A549 (cell line): ENCODE measurements around the gene EFNA5. TPM values are rescaled to one million over a fixed set of nuclear protein-coding genes. Genes with fewer than 3 reads are reported as not detected.

Experiments
- ATAC-seq, 2 experiments: fragments of 200-7000 bp in 1 of 2; fragments of >200 bp in 1 of 2; cut with Nextera tagmentation in 1 of 2; cut with Tn5 transposase in 1 of 2; 3 replicates each; pipeline versions ENCODE4 v1.8.0 to v1.9.1; 2018 to 2020; ENCODE audit warnings: mild to moderate bottlenecking in 1 of 2, moderate library complexity in 1 of 2
- CTCF ChIA-PET: fragments of 300-600 bp; sonication (Branson Sonifier 250); formaldehyde crosslinking; extraction: SDS; loops from one replicate; lab custom pipeline; 2021; ENCODE audit warnings: antibody characterized with exemption, inconsistent platforms; lab: Yijun Ruan, JAX
- POLR2A ChIA-PET: fragments of 350-600 bp; formaldehyde crosslinking; extraction: SDS; loops from one replicate; lab custom pipeline; 2021; ENCODE audit warnings: antibody characterized with exemption, inconsistent platforms; lab: Yijun Ruan, JAX
- DNase-seq, 2 experiments: peaks; one replicate each; pipeline versions ENCODE4 v3.0.0 to v3.0.0-alpha.2; 2011 to 2016; ENCODE audit warnings: low read depth in 1 of 2, low spot score in 1 of 2
- FAIRE-seq: peaks from 2 replicates; lab custom pipeline; 2011; peaks lifted over from hg19 to GRCh38; lab: Jason Lieb, UNC
- H3K27ac ChIP-seq, 2 experiments: fragments of >200 bp; sonication (Bioruptor Twin); formaldehyde crosslinking; 3 replicates each; pipeline ENCODE4 v1.5.1; 2016 to 2017
- H3K4me1 ChIP-seq: fragments of >200 bp; sonication (Bioruptor Twin); formaldehyde crosslinking; 3 replicates; pipeline ENCODE4 v1.6.1; 2016
- H3K4me2 ChIP-seq: fragments of >200 bp; sonication (Bioruptor Twin); formaldehyde crosslinking; 3 replicates; pipeline ENCODE4 v1.6.1; 2016
- H3K4me3 ChIP-seq: fragments of >200 bp; sonication (Bioruptor Twin); formaldehyde crosslinking; 3 replicates; pipeline ENCODE4 v1.5.1; 2016
- H3K9me3 ChIP-seq: fragments of >200 bp; sonication (Bioruptor Twin); formaldehyde crosslinking; 3 replicates; pipeline ENCODE4 v1.6.1; 2016
- BHLHE40 ChIP-seq: IDR thresholded peaks from 2 replicates; pipeline ENCODE4 v1.6.1; 2012; ENCODE audit warnings: low read depth, low read length, inconsistent platforms
- CBX2 ChIP-seq: fragments of 200-600 bp; sonication (generic); IDR thresholded peaks from 2 replicates; pipeline ENCODE4 v1.6.1; 2016; ENCODE audit warnings: low read depth, mild to moderate bottlenecking, borderline replicate concordance
- CBX8 ChIP-seq: fragments of 200-600 bp; sonication (generic); IDR thresholded peaks from 2 replicates; pipeline ENCODE4 v1.6.1; 2016
- CEBPB ChIP-seq, 2 experiments: fragments of >200 bp in 1 of 2; sonication (Bioruptor Twin) in 1 of 2; formaldehyde crosslinking in 1 of 2; IDR thresholded peaks; 2 replicates each; pipeline ENCODE4 v1.6.1; 2012 to 2016
- CHD4 ChIP-seq: fragments of 200-600 bp; sonication (generic); IDR thresholded peaks from 2 replicates; pipeline ENCODE4 v1.6.1; 2016; ENCODE audit warnings: antibody characterized with exemption, mild to moderate bottlenecking, borderline replicate concordance
- ELK1 ChIP-seq: fragments of 150-350 bp; IDR thresholded peaks from 2 replicates; pipeline ENCODE4 v1.6.1; 2014; ENCODE audit warnings: low read depth, mild to moderate bottlenecking, low read length
- EP300 ChIP-seq, 2 experiments: fragments of >200 bp; sonication (Bioruptor Twin); formaldehyde crosslinking; IDR thresholded peaks; 2 replicates in 1 of 2; 3 replicates in 1 of 2; pipeline ENCODE4 v1.6.1; 2016 to 2017
- ESRRA ChIP-seq: fragments of 150-350 bp; IDR thresholded peaks from 2 replicates; pipeline ENCODE4 v1.6.1; 2014; ENCODE audit warnings: mild to moderate bottlenecking, low read length, borderline replicate concordance
- GATA3 ChIP-seq: IDR thresholded peaks from 2 replicates; pipeline ENCODE4 v1.6.1; 2012; ENCODE audit warnings: borderline replicate concordance
- HMGXB4 ChIP-seq: fragments of 250-450 bp; sonication (Bioruptor Pico); IDR thresholded peaks from 2 replicates; pipeline ENCODE4 v1.5.0; 2021; ENCODE audit warnings: mild to moderate bottlenecking, moderate library complexity, borderline replicate concordance
- JUNB ChIP-seq: fragments of >200 bp; sonication (Bioruptor Twin); formaldehyde crosslinking; IDR thresholded peaks from 2 replicates; pipeline ENCODE4 v1.6.1; 2016
- KDM1A ChIP-seq: fragments of 200-600 bp; sonication (generic); IDR thresholded peaks from 2 replicates; pipeline ENCODE4 v1.6.1; 2016; ENCODE audit warnings: low read depth, mild to moderate bottlenecking
- MAFK ChIP-seq: fragments of 450-650 bp; IDR thresholded peaks from 2 replicates; pipeline ENCODE4 v1.6.1; 2014; ENCODE audit not compliant: partially characterized antibody
- NR3C1 ChIP-seq: fragments of >200 bp; sonication (Bioruptor Twin); formaldehyde crosslinking; IDR thresholded peaks from 3 replicates; pipeline ENCODE4 v1.6.1; 2017
- PHF8 ChIP-seq: fragments of 200-600 bp; sonication (generic); IDR thresholded peaks from 2 replicates; pipeline ENCODE4 v1.6.1; 2016; ENCODE audit warnings: low read depth, mild to moderate bottlenecking, antibody characterized with exemption, moderate library complexity, borderline replicate concordance
- RCOR1 ChIP-seq: fragments of 150-350 bp; IDR thresholded peaks from 2 replicates; pipeline ENCODE4 v1.6.1; 2014; ENCODE audit warnings: antibody characterized with exemption, low read length, low read depth
- RFX5 ChIP-seq: fragments of 450-650 bp; IDR thresholded peaks from 2 replicates; pipeline ENCODE4 v1.7.1; 2014; ENCODE audit warnings: antibody characterized with exemption, mild to moderate bottlenecking, moderate library complexity
- SMC3 ChIP-seq: fragments of >200 bp; sonication (Bioruptor Twin); formaldehyde crosslinking; IDR thresholded peaks from 3 replicates; pipeline ENCODE4 v1.6.1; 2018; ENCODE audit warnings: inconsistent platforms
- ZC3H11A ChIP-seq: fragments of 450-650 bp; IDR thresholded peaks from 2 replicates; pipeline ENCODE4 v1.6.1; 2014; ENCODE audit warnings: antibody characterized with exemption, mild to moderate bottlenecking
- WGBS: methylation state at CpG from one replicate; pipeline ENCODE4 v1.1.6; 2017; ENCODE audit errors: missing lambda C conversion rate; 5-methylcytosine and 5-hydroxymethylcytosine counted together
- polyA plus RNA-seq, 4 experiments: library from polyadenylated mRNA; depleted of rRNA in 3 of 4; stranded (reverse); fragments of >200 nt; fragmentation: RNase III in 1 of 4; extraction: RNeasy Plus Mini Kit Qiagen cat#74134 plus additional on column Dnase treatment in 1 of 4; gene quantifications; 2 replicates in 3 of 4; 3 replicates in 1 of 4; pipeline ENCODE4 v1.2.3, GENCODE V29; 2011 to 2017
- TF ChIP-seq, protein P1 (sequence below): fragments of >200 bp; sonication (Bioruptor Twin); formaldehyde crosslinking; IDR thresholded peaks from 3 replicates; pipeline ENCODE4 v1.6.1; 2016
- TF ChIP-seq, protein P2 (sequence below): fragments of 250-450 bp; sonication (Bioruptor Pico); IDR thresholded peaks from 2 replicates; pipeline ENCODE4 v1.5.0; 2020; ENCODE audit warnings: low read depth, mild to moderate bottlenecking, moderate library complexity
- TF ChIP-seq, protein P3 (sequence below): fragments of >200 bp; sonication (Bioruptor Twin); formaldehyde crosslinking; IDR thresholded peaks from 2 replicates; pipeline ENCODE4 v1.6.1; 2016

The EFNA5 gene
- polyA plus RNA-seq, 2 of the 4 experiments (the other 2 are of a cell fraction), result 8.5 to 20.7 TPM

GRCh38 chr5:107652839-107653607 lies 17.7 kb downstream of the EFNA5 start:
- Histone ChIP-seq H3K4me2 (peak overlapping the region; percentile 2; the same call in 1 of the 3 replicates), H3K4me1 (peaks cover 44% of the 10 kb centered on the region)
- DNase-seq, result no peak
- TF ChIP-seq CEBPB (IDR thresholded peaks at IDR 0.05) (no peak), CBX8 (no peak), RCOR1 (no peak), JUNB (no peak), MAFK (peak; percentile 32)
- TF ChIP-seq, all 56 proteins: peak for 1
- CTCF ChIA-PET, result interaction anchor here (1.0 kb wide), 1 partner anchor 81 kb away, joined by 3 read pairs; no protein-coding TSS in a partner anchor
- no peak overlapping the region for H3K4me3 ChIP-seq
- H3K27ac ChIP-seq, result peak overlapping the region in 1 of 2 experiments; percentile 4; a peak in 1 of 6 replicates
- ATAC-seq (peak; percentile 40 to 62; a peak in 3 of 6 replicates), FAIRE-seq (no peak)
- 82% methylated on average over 4 of the region's 4 CpGs for WGBS
- H3K9me3 ChIP-seq, result no peaks in the 10 kb centered on the region
- POLR2A ChIA-PET, result interaction anchor here (0.7 kb wide), 1 partner anchor 773 kb away, joined by 3 read pairs; no protein-coding TSS in a partner anchor

GRCh38 chr5:107652408-107652807 lies 18.3 kb downstream of the EFNA5 start:
- FAIRE-seq, result peak; percentile 59
- no peak overlapping the region for H3K27ac ChIP-seq
- CTCF ChIA-PET, result no interaction called here

More at GRCh38 chr5:107652408-107652807, 18.3 kb downstream of the EFNA5 start:
- ATAC-seq, result no peak
- Histone ChIP-seq H3K4me1 (peaks cover 38% of the 10 kb centered on the region), H3K4me3 (no peak overlapping the region), H3K4me2 (no peak overlapping the region), H3K9me3 (no peaks in the 10 kb centered on the region)
- TF ChIP-seq RFX5, result no peak
- TF ChIP-seq ESRRA, result no peak
- TF ChIP-seq, protein P1, sequence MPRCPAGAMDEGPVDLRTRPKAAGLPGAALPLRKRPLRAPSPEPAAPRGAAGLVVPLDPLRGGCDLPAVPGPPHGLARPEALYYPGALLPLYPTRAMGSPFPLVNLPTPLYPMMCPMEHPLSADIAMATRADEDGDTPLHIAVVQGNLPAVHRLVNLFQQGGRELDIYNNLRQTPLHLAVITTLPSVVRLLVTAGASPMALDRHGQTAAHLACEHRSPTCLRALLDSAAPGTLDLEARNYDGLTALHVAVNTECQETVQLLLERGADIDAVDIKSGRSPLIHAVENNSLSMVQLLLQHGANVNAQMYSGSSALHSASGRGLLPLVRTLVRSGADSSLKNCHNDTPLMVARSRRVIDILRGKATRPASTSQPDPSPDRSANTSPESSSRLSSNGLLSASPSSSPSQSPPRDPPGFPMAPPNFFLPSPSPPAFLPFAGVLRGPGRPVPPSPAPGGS, result no peak
- TF ChIP-seq JUNB, result no peak
- no peak for TF ChIP-seq PHF8
- TF ChIP-seq EP300 (IDR thresholded peaks at IDR 0.05), result no peak
- no peak for TF ChIP-seq KDM1A
- TF ChIP-seq, protein P2, sequence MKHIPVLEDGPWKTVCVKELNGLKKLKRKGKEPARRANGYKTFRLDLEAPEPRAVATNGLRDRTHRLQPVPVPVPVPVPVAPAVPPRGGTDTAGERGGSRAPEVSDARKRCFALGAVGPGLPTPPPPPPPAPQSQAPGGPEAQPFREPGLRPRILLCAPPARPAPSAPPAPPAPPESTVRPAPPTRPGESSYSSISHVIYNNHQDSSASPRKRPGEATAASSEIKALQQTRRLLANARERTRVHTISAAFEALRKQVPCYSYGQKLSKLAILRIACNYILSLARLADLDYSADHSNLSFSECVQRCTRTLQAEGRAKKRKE (CRISPR knock-in tag), result no peak
- no peak for TF ChIP-seq CBX2
- TF ChIP-seq, protein P3, sequence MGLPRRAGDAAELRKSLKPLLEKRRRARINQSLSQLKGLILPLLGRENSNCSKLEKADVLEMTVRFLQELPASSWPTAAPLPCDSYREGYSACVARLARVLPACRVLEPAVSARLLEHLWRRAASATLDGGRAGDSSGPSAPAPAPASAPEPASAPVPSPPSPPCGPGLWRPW, result no peak
- no peak for TF ChIP-seq BHLHE40
- TF ChIP-seq CHD4, result no peak
- TF ChIP-seq GATA3, result no peak
- no peak for TF ChIP-seq HMGXB4 (CRISPR knock-in tag)
- no peak for TF ChIP-seq SMC3
- TF ChIP-seq ELK1, result no peak
- TF ChIP-seq NR3C1, result no peak
- no peak for TF ChIP-seq ZC3H11A
- no peak for DNase-seq
- WGBS, result 58% methylated on average over 1 of the region's 1 CpG
- POLR2A ChIA-PET, result interaction anchor here (0.7 kb wide), 1 partner anchor 772 kb away, joined by 3 read pairs; no protein-coding TSS in a partner anchor
